GM21737 (cell line): ENCODE results near the gene IFI27L1.

Experiments used
- ATAC-seq: cut with Tn5 transposase; IDR thresholded peaks from one replicate; pipeline ENCODE4 v1.9.1; 2021; ENCODE audit warnings: mild to moderate bottlenecking, moderate library complexity; ENCODE audit not compliant: unreplicated experiment

IFI27L1 gene

GRCh38 chr14:94077823-94078222 lies 3.3 kb upstream of the IFI27L1 start:
- no peak for ATAC-seq

GRCh38 chr14:94079891-94080620 lies 1.1 kb upstream of the IFI27L1 start:
- ATAC-seq = no peak

GRCh38 chr14:94081386-94081820 lies 293 bp downstream of the IFI27L1 start:
- ATAC-seq = no peak

- ATAC-seq = no peak
These were observed 6.8 kb downstream of the IFI27L1 start for GRCh38 chr14:94087891-94088290.

- no peak for ATAC-seq
These were observed 7.4 kb downstream of the IFI27L1 start for GRCh38 chr14:94088516-94088915.

GRCh38 chr14:94089479-94089878 lies 8.4 kb downstream of the IFI27L1 start:
- no peak for ATAC-seq

GRCh38 chr14:94093418-94093817 lies 12.3 kb downstream of the IFI27L1 start:
- ATAC-seq = no peak

- no peak for ATAC-seq
These were observed 16.0 kb downstream of the IFI27L1 start for GRCh38 chr14:94097091-94097490.

GRCh38 chr14:94098326-94098992 lies 17.3 kb downstream of the IFI27L1 start:
- no peak for ATAC-seq

GRCh38 chr14:94099006-94099405 lies 17.9 kb downstream of the IFI27L1 start:
- ATAC-seq = no peak

- no peak for ATAC-seq
These were observed 19.7 kb downstream of the IFI27L1 start for GRCh38 chr14:94100847-94101246.

- ATAC-seq = no peak
These were observed 20.6 kb downstream of the IFI27L1 start for GRCh38 chr14:94101748-94102147.

GRCh38 chr14:94102768-94103482 lies 21.8 kb downstream of the IFI27L1 start:
- no peak for ATAC-seq

- no peak for ATAC-seq
These were observed 22.5 kb downstream of the IFI27L1 start for GRCh38 chr14:94103554-94104150.

GRCh38 chr14:94104731-94105130 lies 23.6 kb downstream of the IFI27L1 start:
- no peak for ATAC-seq

- no peak for ATAC-seq
These were observed 28.8 kb downstream of the IFI27L1 start for GRCh38 chr14:94109915-94110250.

- no peak for ATAC-seq
These were observed 29.6 kb downstream of the IFI27L1 start, which contains the start of gene IFI27 for GRCh38 chr14:94110552-94111181. IFI27 (plus strand) TSS chr14:94110736.

- ATAC-seq = no peak
These were observed 30.4 kb downstream of the IFI27L1 start for GRCh38 chr14:94111276-94112095.

- no peak for ATAC-seq
These were observed 31.5 kb downstream of the IFI27L1 start for GRCh38 chr14:94112513-94113063.

GRCh38 chr14:94113073-94113472 lies 32.0 kb downstream of the IFI27L1 start:
- ATAC-seq = no peak
